Uterus (tissue), 4 donors: ENCODE results near the gene PITRM1. TPM values are rescaled to one million over a fixed set of nuclear protein-coding genes. Genes with fewer than 3 reads are reported as not detected.

Experiments
- DNase-seq, 2 donors: peaks; one replicate each; pipeline ENCODE4 v3.0.0-alpha.2; 2019 to 2020
- H3K27ac ChIP-seq, 2 donors: fragments of 200-600 bp; sonication (generic); 1 replicate in 1 of 2; 2 replicates in 1 of 2; pipeline ENCODE4 v1.5.1; 2016 to 2018
- H3K27me3 ChIP-seq, 2 donors: fragments of 200-600 bp; sonication (generic); one replicate each; pipeline ENCODE4 v1.5.1; 2018 to 2019; ENCODE audit warnings: control low read depth in 1 of 2
- H3K36me3 ChIP-seq, 2 donors: fragments of 200-600 bp; sonication (generic); one replicate each; pipeline ENCODE4 v1.5.1; 2019; ENCODE audit warnings: control low read depth in 1 of 2
- H3K4me1 ChIP-seq, 2 donors: fragments of 200-600 bp; sonication (generic); one replicate each; pipeline ENCODE4 v1.5.1; 2018 to 2019; ENCODE audit warnings: control low read depth in 1 of 2
- H3K4me3 ChIP-seq, 2 donors: fragments of 200-600 bp; sonication (generic); 1 replicate in 1 of 2; 2 replicates in 1 of 2; pipeline ENCODE4 v1.5.1; 2018 to 2019; ENCODE audit warnings: mild to moderate bottlenecking in 1 of 2
- H3K9me3 ChIP-seq, 2 donors: fragments of 200-600 bp; sonication (generic); one replicate each; pipeline ENCODE4 v1.5.1; 2019; ENCODE audit warnings: control low read depth in 1 of 2
- POLR2A ChIP-seq, 2 donors: fragments of 450-650 bp; IDR thresholded peaks; one replicate each; pipeline ENCODE4 v1.6.1; 2016; ENCODE audit warnings: antibody characterized with exemption in 2 of 2, mild to moderate bottlenecking in 1 of 2, moderate library complexity in 1 of 2
- intact Hi-C: fragments of 100-400 bp; cut with DNase I; formaldehyde crosslinking; loops from one replicate; pipeline ENCODE4 v1.15.1; 2023; ENCODE audit warnings: low total_unique reads
- total RNA-seq, 4 donors: library from RNA; depleted of rRNA in 3 of 4; stranded (reverse); fragments of >200 nt in 3 of 4; gene quantifications; one replicate each; pipeline versions ENCODE4 v1.1.0 to v1.2.4, GENCODE V29; 2014 to 2023
- TF ChIP-seq, protein P1 (sequence below), 4 experiments: fragments of 200-600 bp in 2 of 4; fragments of 450-650 bp in 2 of 4; sonication (generic) in 2 of 4; IDR thresholded peaks; one replicate each; pipeline ENCODE4 v1.5.1; 2016 to 2019; ENCODE audit warnings: antibody characterized with exemption in 4 of 4, mild to moderate bottlenecking in 2 of 4, moderate library complexity in 1 of 4
- donor health status: DM: yes; HTN: yes; CAD: no.

Gene PITRM1
- total RNA-seq, 4 donors from 2014 or later = 37.4 to 100.0 (median 51.4) TPM

DNA sequence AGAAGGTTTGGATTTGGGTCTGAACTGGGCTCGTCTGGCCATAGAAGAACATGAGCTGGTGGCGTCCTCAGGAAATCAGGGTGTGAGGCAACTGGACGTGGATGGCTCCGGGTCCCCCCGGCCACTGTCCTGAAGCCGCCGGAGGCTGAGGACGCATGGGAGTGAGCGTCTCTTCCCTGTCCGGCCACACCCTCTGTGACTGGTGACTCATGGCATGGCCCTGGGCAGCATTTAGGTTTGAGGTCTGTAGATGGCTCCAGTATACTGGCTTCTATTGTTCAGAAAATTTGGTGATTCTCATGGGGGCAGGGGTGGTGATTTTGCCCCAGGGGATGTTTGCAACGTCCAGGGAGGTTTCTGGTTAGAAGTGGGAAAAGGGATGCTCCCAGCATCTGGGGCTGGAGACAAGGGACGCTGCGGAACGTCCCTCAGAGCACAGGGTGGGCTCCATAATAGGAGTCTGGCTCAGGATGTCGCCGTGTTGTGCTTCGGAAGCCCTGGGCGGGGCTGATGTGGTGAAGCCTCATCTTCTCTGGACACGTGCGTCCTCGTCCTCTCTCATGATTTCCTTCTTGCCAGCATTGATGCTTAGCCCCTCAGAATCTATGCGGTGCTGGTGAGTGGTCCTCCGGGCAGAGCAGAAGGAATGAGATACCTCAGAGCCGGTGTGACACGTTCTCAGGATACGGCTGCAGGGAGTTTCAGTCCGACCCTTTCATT lies 49.9 kb downstream of the PITRM1 start:
- no peak overlapping the region for H3K4me3 ChIP-seq
- H3K9me3 ChIP-seq = no peaks in the 10 kb centered on the region
- H3K27me3 ChIP-seq = no peaks in the 10 kb centered on the region
- intact Hi-C loops = no loop called here
- DNase-seq = no peak
- H3K4me1 ChIP-seq = peaks cover 0 to 3% of the 10 kb centered on the region in 2 donors
- H3K36me3 ChIP-seq = no peaks in the 10 kb centered on the region
- no peak for TF ChIP-seq POLR2A (IDR thresholded peaks at IDR 0.05)
- TF ChIP-seq, protein P1, sequence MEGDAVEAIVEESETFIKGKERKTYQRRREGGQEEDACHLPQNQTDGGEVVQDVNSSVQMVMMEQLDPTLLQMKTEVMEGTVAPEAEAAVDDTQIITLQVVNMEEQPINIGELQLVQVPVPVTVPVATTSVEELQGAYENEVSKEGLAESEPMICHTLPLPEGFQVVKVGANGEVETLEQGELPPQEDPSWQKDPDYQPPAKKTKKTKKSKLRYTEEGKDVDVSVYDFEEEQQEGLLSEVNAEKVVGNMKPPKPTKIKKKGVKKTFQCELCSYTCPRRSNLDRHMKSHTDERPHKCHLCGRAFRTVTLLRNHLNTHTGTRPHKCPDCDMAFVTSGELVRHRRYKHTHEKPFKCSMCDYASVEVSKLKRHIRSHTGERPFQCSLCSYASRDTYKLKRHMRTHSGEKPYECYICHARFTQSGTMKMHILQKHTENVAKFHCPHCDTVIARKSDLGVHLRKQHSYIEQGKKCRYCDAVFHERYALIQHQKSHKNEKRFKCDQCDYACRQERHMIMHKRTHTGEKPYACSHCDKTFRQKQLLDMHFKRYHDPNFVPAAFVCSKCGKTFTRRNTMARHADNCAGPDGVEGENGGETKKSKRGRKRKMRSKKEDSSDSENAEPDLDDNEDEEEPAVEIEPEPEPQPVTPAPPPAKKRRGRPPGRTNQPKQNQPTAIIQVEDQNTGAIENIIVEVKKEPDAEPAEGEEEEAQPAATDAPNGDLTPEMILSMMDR (IDR thresholded peaks at IDR 0.05) = no peak
- H3K27ac ChIP-seq = no peak overlapping the region

DNA sequence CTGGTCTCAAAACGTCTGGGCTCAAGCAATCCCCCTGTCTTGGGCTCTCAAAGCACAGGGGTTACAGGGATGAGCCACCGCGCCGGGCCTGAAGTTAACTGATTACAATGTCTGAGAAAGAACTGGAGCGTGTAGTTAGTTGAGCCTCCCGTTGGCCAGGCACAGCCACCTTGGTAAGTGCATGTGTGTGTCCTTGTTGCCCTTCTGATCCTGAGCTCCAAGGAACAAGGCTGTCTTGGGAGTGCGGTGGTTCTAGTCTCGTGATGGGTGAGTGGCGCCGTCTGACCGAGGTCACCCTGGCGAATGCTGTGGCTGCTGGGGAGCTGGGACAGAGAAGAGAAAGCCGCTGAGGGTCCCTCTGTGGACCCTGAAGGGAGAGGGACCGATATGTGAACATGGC lies 50.5 kb downstream of the PITRM1 start:
- TF ChIP-seq, protein P1 (IDR thresholded peaks at IDR 0.05) = no peak
- no peak for TF ChIP-seq POLR2A (IDR thresholded peaks at IDR 0.05)
- H3K4me1 ChIP-seq = peaks cover 0 to 3% of the 10 kb centered on the region in 2 donors
- no peak overlapping the region for H3K27ac ChIP-seq
- H3K27me3 ChIP-seq = no peaks in the 10 kb centered on the region
- intact Hi-C loops = no loop called here
- no peaks in the 10 kb centered on the region for H3K36me3 ChIP-seq
- no peak overlapping the region for H3K4me3 ChIP-seq
- DNase-seq = no peak
- no peaks in the 10 kb centered on the region for H3K9me3 ChIP-seq

DNA sequence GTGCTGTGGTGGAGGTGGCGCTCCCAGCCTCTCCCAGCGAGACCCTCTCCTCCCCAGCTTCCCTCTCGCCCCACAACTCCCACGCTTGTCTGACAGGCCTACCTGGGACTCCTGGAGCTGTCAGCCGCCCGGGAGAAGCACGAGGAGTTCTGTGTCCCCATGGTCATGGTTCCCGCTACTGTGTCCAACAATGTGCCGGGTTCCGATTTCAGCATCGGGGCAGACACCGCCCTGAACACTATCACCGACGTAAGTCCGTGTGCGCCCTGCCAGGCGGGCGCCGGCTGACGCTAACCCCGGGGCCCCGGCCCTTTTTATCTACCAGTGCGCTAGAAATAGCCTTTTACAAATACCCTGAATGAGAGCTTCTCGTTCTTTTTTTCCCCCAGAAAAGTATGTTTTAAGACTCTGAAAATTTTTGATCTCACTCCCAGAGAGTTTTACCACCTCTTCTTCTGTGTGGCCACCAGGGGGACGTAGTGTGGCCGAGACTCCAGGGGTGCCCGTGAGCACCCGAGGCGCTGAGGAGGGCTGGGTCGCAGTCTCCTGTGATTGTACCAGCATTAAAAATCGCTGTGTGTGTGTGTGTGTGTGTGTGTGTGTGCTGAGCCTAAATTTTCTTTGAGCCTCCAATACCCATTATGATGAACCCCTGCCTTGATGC lies 52.7 kb downstream of the PITRM1 start:
- H3K27ac ChIP-seq = no peak overlapping the region
- intact Hi-C loops = no loop called here
- H3K36me3 ChIP-seq = no peaks in the 10 kb centered on the region
- no peak for DNase-seq
- no peak overlapping the region for H3K4me3 ChIP-seq
- no peaks in the 10 kb centered on the region for H3K9me3 ChIP-seq
- H3K4me1 ChIP-seq = no peaks in the 10 kb centered on the region
- TF ChIP-seq, protein P1 (IDR thresholded peaks at IDR 0.05) = peak in 2 of 4 experiments; percentile 6 to 21
- no peak for TF ChIP-seq POLR2A (IDR thresholded peaks at IDR 0.05)
- no peaks in the 10 kb centered on the region for H3K27me3 ChIP-seq

DNA sequence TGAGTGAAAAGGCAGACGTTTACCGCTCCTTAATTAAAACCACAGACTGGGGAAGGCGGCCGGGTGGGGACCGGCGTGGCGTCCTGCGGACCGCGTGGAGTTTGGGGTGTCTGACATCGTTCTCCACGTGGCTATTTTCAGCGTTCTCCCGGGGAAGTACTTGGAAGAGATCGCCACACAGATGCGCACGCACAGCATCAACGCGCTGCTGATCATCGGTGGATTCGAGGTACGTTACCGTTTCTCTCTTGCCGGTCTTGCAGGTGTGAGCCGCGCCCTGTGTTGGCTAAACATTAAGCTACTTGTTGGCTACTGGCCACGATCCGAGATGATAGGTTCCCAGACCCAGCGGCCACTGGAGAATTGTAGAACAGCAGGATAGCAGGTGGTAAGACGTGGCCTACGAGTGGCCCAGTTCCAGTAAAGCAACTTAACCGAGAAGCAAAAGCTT lies 53.9 kb downstream of the PITRM1 start:
- no peak overlapping the region for H3K27ac ChIP-seq
- H3K4me3 ChIP-seq = no peak overlapping the region
- no peaks in the 10 kb centered on the region for H3K27me3 ChIP-seq
- no peaks in the 10 kb centered on the region for H3K9me3 ChIP-seq
- no peaks in the 10 kb centered on the region for H3K4me1 ChIP-seq
- no peaks in the 10 kb centered on the region for H3K36me3 ChIP-seq
- intact Hi-C loops = no loop called here
- no peak for TF ChIP-seq POLR2A (IDR thresholded peaks at IDR 0.05)
- TF ChIP-seq, protein P1 (IDR thresholded peaks at IDR 0.05) = no peak
- DNase-seq = no peak

DNA sequence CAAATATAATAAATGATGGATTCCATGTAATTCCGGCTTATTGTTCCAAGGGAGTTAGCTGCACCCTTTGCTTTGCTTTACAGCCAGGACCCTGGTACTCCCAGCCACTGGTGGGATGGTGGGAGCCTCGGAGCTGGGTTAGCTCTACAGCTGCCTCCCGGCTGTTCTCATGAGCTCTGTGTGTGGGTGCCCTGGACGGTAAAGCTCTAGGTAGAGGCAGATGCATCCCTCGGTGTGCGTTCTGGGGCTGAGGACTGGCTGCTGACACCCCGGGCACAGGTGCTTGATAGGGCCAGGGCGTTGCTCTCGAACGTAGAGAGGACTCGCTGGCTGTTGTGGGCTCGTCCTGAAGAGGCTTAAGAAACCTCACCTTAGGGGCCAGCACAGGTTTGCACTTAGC lies 55.1 kb downstream of the PITRM1 start:
- Histone ChIP-seq H3K9me3 (no peaks in the 10 kb centered on the region), H3K4me1 (no peaks in the 10 kb centered on the region), H3K27me3 (no peaks in the 10 kb centered on the region), H3K27ac (no peak overlapping the region), H3K4me3 (no peak overlapping the region), H3K36me3 (no peaks in the 10 kb centered on the region)
- intact Hi-C loops = no loop called here
- no peak for TF ChIP-seq POLR2A (IDR thresholded peaks at IDR 0.05)
- TF ChIP-seq, protein P1 (IDR thresholded peaks at IDR 0.05) = no peak
- no peak for DNase-seq
